D341Med (cell line): Measurements from ENCODE around the gene PIGC.

Experiments
- DNase-seq: peaks from one replicate; pipeline ENCODE4 v3.0.0; 2012; ENCODE audit warnings: low spot score

PIGC gene

DNA sequence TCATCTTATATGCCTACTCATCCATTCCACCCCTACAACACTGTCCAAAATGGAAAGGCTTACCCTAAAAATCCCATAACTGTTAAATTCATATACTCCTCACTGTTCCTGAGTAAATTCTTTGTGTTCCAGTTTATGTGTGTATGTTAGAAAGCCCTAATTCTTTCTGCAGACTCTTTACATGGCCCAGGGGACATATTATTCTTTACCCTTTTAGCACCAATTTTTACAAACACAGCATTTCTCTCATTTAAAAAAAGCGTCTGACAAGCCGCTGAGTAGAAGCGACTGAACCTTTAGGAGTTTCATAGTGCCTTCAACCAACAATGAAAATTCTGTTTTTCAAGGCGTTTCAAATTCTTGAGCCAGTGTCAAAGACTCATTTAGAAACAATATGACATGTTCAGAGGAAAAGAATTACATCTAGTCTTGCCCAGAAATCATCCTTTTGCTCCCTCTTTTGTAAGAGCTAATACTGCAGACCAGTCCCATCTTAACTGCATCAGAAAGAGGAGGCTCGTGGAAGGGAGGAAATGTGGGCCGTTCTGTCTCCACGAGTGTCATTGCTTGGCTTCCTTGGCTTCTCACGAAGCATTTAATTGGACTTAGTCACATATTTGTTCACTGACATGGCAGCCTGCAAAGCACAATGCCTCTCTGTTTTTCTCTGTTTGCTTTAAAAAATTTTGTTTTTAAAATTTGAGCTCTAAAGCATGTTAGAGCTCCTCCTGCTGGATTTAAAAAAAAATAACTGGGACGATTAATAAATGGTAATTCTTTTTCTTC, 44.7 kb downstream of the PIGC start:
- peak; percentile 32 for DNase-seq

DNA sequence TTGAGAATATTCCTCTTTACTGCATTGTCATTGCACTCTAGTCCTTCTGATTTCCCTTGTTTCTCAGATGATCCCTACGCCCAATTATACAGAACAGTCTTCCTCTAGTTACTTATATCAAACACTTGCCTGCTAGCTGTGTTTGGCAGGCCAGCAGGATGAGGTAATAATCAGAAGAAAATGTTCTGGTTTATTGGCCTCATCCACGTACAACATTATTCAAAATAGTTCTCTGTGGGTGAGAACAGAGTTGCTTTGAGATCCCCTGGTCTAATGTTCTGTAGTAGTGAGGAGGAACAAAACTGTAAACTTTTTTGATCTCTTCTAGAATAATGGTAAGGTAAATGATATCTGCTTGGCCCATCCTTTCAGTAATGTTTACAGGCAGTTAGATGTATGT, 45.7 kb downstream of the PIGC start:
- no peak for DNase-seq

DNA sequence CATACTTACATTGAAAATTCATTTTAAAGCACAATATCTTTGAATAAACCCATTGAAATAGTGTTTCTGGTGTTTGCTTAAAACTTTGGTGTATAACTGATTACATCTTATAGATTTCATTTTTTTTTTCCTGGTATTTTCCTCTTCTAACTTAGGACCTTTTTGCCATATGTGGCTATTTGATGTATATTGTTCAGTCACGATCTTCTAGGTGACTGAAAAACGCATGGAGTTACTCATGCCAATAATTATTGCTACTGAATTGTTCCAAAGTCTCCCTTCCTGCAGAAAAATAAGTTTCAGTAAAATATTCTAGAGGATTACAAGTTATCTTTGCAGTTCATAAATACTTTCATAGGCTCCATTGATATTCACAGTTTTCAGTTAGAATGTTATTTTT, 46.2 kb downstream of the PIGC start:
- no peak for DNase-seq

DNA sequence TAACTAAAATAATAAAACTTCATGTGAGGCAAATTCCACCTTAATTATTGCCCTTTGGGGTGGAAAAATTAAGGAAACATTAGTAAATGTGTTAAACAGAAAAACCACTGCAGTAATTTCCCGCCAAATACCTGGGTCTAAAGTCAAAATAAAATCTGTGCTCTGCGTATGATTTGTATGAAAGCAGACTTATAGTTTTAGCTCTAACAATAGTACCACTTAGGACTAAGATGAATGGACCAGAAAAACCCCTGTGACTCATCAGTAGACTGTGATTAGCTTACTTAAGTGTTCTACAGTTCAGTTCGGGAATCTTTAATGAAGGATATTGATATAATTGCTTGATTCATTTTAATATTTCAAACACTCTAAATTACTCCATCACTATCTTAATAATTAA, 46.6 kb downstream of the PIGC start:
- DNase-seq = no peak

DNA sequence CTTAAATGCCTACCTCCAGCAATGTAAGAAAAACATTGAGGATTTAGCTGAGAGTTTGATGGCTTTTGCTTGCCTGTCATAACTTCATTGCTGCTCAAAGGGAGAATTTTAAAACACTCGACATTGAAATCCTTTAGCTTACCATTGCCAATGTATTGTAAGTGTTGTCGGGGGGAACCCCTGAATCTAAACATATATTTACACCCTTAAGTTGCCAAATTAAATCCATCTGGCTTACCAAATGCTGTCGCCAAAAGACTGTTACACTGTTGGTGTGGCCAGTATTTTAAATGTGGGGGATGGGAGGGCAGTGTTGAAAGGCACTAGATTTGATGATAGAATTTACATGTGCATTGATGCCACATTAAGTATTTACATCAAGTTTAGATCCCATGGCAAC, 48.3 kb downstream of the PIGC start:
- no peak for DNase-seq

DNA sequence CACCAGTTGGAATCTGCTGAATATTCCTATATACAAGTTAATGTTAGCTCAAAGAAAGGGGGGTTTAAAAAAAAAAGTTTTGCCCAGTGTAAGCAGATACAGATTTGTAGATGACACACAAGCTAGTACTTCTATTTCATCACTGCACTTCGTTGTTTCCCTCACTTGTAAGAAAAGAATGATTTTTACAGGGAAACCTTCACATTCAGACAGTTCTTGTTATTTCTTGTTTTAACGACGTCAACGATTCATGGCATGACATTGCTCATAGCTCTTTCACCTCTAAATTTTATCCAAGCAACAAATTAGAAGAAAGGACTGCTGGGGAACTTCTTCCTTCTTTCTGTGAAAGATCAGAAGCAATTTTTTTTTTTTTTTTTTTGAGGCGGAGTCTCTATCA, 49.1 kb downstream of the PIGC start:
- no peak for DNase-seq

DNA sequence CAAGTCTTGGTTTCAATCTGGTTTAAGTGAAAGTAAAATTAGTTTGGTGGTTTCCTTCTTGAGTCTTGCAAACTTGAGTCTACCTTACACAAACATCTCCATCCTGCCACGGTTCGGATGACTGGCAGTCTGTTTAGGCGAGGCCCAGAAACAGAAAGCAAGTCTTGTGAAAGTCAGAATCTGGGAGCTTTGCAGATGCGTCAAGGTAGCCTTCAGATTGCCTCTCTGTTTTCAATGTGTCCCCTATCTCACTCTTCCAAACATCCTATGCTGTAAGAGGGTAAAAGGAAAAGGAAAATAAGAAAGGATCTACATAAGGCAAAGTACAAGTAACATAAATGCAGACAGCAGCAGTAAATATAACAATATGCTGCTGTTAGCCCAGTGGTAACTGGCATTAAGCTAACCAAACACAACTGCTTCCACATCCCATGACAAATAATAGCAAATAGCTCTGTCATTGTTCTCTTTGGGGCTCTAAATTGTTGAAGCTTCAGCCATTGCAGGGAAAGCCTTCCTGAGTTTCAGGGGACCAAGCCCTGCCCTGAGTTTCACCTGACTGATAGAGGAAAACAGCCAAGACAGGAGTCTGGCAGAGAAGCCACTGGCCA, 49.6 kb downstream of the PIGC start:
- DNase-seq = no peak

DNA sequence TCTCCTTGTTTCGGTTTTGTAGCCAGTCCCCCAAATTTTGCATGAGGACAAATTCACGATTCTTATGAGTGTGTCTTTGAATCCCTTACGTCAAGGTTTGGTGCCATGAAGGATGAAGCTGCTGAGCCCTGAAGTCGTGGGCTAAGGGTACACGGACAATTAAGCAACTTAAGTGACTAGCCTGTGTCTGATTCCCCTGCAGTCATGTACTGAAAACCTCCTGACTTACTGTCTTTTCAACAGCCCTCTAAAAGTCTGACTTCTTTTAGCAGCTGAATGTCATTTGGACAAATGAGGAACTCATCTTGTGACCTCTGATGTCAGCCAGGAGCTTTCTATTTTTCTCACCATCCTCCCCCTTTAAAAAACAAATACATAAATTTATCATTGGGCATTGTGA, 50.5 kb downstream of the PIGC start:
- no peak for DNase-seq

DNA sequence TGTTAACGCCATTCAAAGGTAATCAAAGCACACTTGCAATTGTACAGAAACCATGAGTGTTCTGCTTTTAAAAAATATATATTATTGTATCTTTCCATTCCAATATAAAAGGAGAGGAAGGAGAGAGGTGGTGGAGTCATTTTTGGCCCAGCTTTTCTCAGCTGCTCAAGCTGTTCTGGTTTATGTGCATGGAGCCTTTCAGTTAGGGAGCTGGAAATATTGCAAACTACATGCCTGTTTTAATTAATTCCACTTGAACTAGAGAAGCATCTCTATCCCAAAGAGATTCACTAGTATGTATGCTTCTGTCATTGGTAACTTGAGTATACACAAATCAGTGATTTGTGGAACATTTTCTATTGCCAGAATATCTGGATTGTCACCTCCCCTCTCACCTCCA, 51.9 kb downstream of the PIGC start:
- no peak for DNase-seq
